Upper lobe of left lung (tissue), 6 donors: ENCODE data around the gene RAP1A. TPM values are rescaled to one million over a fixed set of nuclear protein-coding genes. Genes with fewer than 3 reads are reported as not detected.

Experiments
- ATAC-seq, 2 donors: fragments of 200-7000 bp; cut with Tn5 transposase; one replicate each; pipeline ENCODE4 v1.9.1; 2022; ENCODE audit warnings: mild to moderate bottlenecking in 2 of 2, moderate library complexity in 2 of 2; ENCODE audit not compliant: low FRiP score in 2 of 2
- DNase-seq, 2 donors: peaks; one replicate each; pipeline ENCODE4 v3.0.0-alpha.2; 2019 to 2020
- H3K27ac ChIP-seq, 4 donors: fragments of 200-600 bp; sonication (generic); one replicate each; pipeline ENCODE4 v1.5.1; 2016 to 2019
- H3K27me3 ChIP-seq, 4 donors: fragments of 200-600 bp; sonication (generic); one replicate each; pipeline ENCODE4 v1.5.1; 2017 to 2019
- H3K36me3 ChIP-seq, 4 donors: fragments of 200-600 bp; sonication (generic); one replicate each; pipeline ENCODE4 v1.5.1; 2016 to 2019
- H3K4me1 ChIP-seq, 4 donors: fragments of 200-600 bp; sonication (generic); one replicate each; pipeline ENCODE4 v1.5.1; 2018 to 2019
- H3K4me3 ChIP-seq, 4 donors: fragments of 200-600 bp; sonication (generic); one replicate each; pipeline ENCODE4 v1.5.1; 2017 to 2019; ENCODE audit warnings: mild to moderate bottlenecking in 2 of 4, moderate library complexity in 1 of 4
- H3K9me3 ChIP-seq, 4 donors: fragments of 200-600 bp; sonication (generic); one replicate each; pipeline ENCODE4 v1.5.1; 2018 to 2019
- CTCF ChIP-seq, 6 experiments: fragments of 450-650 bp in 4 of 6; fragments of 200-600 bp in 2 of 6; sonication (generic) in 2 of 6; IDR thresholded peaks; one replicate each; pipeline ENCODE4 v1.5.1; 2016 to 2019; ENCODE audit warnings: antibody characterized with exemption in 6 of 6
- EP300 ChIP-seq, 4 donors: sonication (generic); formaldehyde crosslinking; IDR thresholded peaks; one replicate each; pipeline ENCODE4 v1.5.1; 2017; ENCODE audit warnings: antibody characterized with exemption in 4 of 4, control low read depth in 2 of 4
- POLR2A ChIP-seq, 4 donors: fragments of 450-650 bp; IDR thresholded peaks; one replicate each; pipeline ENCODE4 v1.5.1; 2016 to 2017; ENCODE audit warnings: antibody characterized with exemption in 4 of 4, mild to moderate bottlenecking in 2 of 4
- POLR2AphosphoS5 ChIP-seq, 2 donors: sonication (generic); formaldehyde crosslinking; IDR thresholded peaks; one replicate each; pipeline ENCODE4 v1.5.1; 2017; ENCODE audit warnings: antibody characterized with exemption in 2 of 2
- WGBS, 2 donors: methylation state at CpG; one replicate each; pipeline ENCODE4 v1.1.5; 2017 to 2018; 5-methylcytosine and 5-hydroxymethylcytosine counted together
- total RNA-seq, 6 donors: library from RNA; depleted of rRNA in 4 of 6; stranded (reverse); fragments of >200 nt in 4 of 6; gene quantifications; one replicate each; pipeline versions ENCODE4 v1.1.0 to v1.2.1, GENCODE V29; 2016 to 2021
- donor health status: DM: no; HTN: no; CAD: no; lungs with moderate emphysema.
- donor health status: DM: no; HTN: yes; CAD: no; lungs with severe emphysema.

Gene RAP1A
- total RNA-seq, 6 donors from 2014 or later, result 16.8 to 115 (median 82.6) TPM

- H3K9me3 ChIP-seq, result no peaks in the 10 kb centered on the region
- no peak for DNase-seq
- no peaks in the 10 kb centered on the region for H3K36me3 ChIP-seq
- TF ChIP-seq CTCF (IDR thresholded peaks at IDR 0.05), result no peak
- no peak for TF ChIP-seq POLR2AphosphoS5 (IDR thresholded peaks at IDR 0.05)
- TF ChIP-seq POLR2A (IDR thresholded peaks at IDR 0.05), result no peak
- no peak overlapping the region for H3K4me3 ChIP-seq
- H3K27ac ChIP-seq, result no peak overlapping the region
- H3K27me3 ChIP-seq, result no peaks in the 10 kb centered on the region
- ATAC-seq, result no peak
- H3K4me1 ChIP-seq, result peaks cover 55 to 69% (median 62%) of the 10 kb centered on the region in 4 donors
Measured at GRCh38 chr1:111622166-111622565, 2.6 kb downstream of the RAP1A start.

- Histone ChIP-seq H3K27me3 (no peaks in the 10 kb centered on the region), H3K4me1 (peaks cover 57 to 83% (median 63%) of the 10 kb centered on the region in 4 donors), H3K36me3 (no peaks in the 10 kb centered on the region), H3K4me3 (no peak overlapping the region), H3K9me3 (no peaks in the 10 kb centered on the region), H3K27ac (peak overlapping the region in 2 of 4 donors; percentile 1 to 18)
- DNase-seq (no peak), ATAC-seq (no peak)
- WGBS, 2 donors, result 55 to 70% methylated on average over 2 of the region's 2 CpGs
- no peak for TF ChIP-seq CTCF (IDR thresholded peaks at IDR 0.05)
- no peak for TF ChIP-seq EP300 (IDR thresholded peaks at IDR 0.05)
- no peak for TF ChIP-seq POLR2AphosphoS5 (IDR thresholded peaks at IDR 0.05)
- no peak for TF ChIP-seq POLR2A (IDR thresholded peaks at IDR 0.05)
Measured at GRCh38 chr1:111624382-111624781, 4.8 kb downstream of the RAP1A start.

- peaks cover 62 to 92% (median 66%) of the 10 kb centered on the region in 4 donors for H3K4me1 ChIP-seq
- no peak overlapping the region for H3K27ac ChIP-seq
- no peak for TF ChIP-seq POLR2AphosphoS5 (IDR thresholded peaks at IDR 0.05)
- TF ChIP-seq POLR2A (IDR thresholded peaks at IDR 0.05), result no peak
- TF ChIP-seq CTCF (IDR thresholded peaks at IDR 0.05), result no peak
- TF ChIP-seq EP300 (IDR thresholded peaks at IDR 0.05), result no peak
- ATAC-seq, result no peak
- 38 to 51% methylated on average over 1 of the region's 1 CpG for WGBS, 2 donors
- DNase-seq, result no peak
- no peak overlapping the region for H3K4me3 ChIP-seq
- no peaks in the 10 kb centered on the region for H3K27me3 ChIP-seq
- H3K9me3 ChIP-seq, result no peaks in the 10 kb centered on the region
- H3K36me3 ChIP-seq, result no peaks in the 10 kb centered on the region
Measured at GRCh38 chr1:111625276-111625675, 5.7 kb downstream of the RAP1A start.

- ATAC-seq, result no peak
- Histone ChIP-seq H3K4me3 (no peak overlapping the region), H3K27me3 (no peaks in the 10 kb centered on the region), H3K27ac (no peak overlapping the region), H3K36me3 (no peaks in the 10 kb centered on the region), H3K4me1 (peaks cover 49 to 82% (median 50%) of the 10 kb centered on the region in 4 donors), H3K9me3 (no peaks in the 10 kb centered on the region)
- WGBS, 2 donors, result 83 to 86% methylated on average over 1 of the region's 2 CpGs
- DNase-seq, result no peak
- TF ChIP-seq EP300 (IDR thresholded peaks at IDR 0.05) (no peak), POLR2AphosphoS5 (IDR thresholded peaks at IDR 0.05) (no peak), CTCF (IDR thresholded peaks at IDR 0.05) (no peak), POLR2A (IDR thresholded peaks at IDR 0.05) (no peak)
Measured at GRCh38 chr1:111628153-111628552, 8.6 kb downstream of the RAP1A start.

GRCh38 chr1:111629190-111629954 lies 9.8 kb downstream of the RAP1A start:
- Histone ChIP-seq H3K4me3 (no peak overlapping the region), H3K4me1 (peaks cover 39 to 72% (median 50%) of the 10 kb centered on the region in 4 donors), H3K9me3 (no peaks in the 10 kb centered on the region), H3K27ac (no peak overlapping the region), H3K36me3 (no peaks in the 10 kb centered on the region), H3K27me3 (no peaks in the 10 kb centered on the region)
- ATAC-seq, result no peak
- TF ChIP-seq CTCF (IDR thresholded peaks at IDR 0.05) (no peak), EP300 (IDR thresholded peaks at IDR 0.05) (no peak), POLR2A (IDR thresholded peaks at IDR 0.05) (no peak), POLR2AphosphoS5 (IDR thresholded peaks at IDR 0.05) (no peak)
- no peak for DNase-seq
- 82 to 84% methylated on average over 4 of the region's 4 CpGs for WGBS, 2 donors
